ENCODE data around the gene CCDC174. TPM values are rescaled to one million over a fixed set of nuclear protein-coding genes. Genes with fewer than 3 reads are reported as not detected.

Gene CCDC174
- total and polyA plus RNA-seq, 2 of the 4 experiments (the other 2 are of a cell fraction): 5.9 to 9.6 TPM

DNA sequence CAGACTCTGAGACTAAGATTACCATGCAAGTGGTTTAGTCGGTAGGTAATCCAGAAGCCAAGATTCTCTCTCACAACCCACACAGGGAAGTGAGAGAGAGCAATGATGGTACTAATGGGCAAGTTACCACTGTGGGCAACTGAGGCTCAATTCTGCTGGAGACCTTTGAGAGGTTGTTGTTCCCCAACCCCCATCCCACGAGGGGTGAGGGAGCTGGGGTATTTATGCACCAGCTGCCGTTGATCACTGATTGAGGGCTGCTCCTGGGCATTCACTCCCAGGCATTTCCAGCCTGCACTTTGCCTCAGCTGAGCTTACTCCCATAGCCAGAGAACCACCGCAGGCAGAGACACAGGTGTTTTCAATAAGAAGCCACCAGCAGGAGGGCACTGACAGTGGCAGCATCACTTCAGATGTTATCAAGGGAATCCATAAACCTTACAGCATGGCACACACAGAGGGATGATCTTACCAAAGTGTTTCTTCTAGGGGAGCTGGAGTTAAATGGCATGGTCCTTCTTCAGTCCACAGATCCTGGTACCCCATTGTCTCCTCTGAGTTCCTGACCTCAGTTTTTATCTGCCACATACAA, 15.0 kb upstream of the CCDC174 start:
- Histone ChIP-seq H2AFZ (replicated peaks; ENCODE audit: low read length, poor library complexity) (no peak overlapping the region), H4K20me1 (ENCODE audit: insufficient read depth, low read length) (no peaks in the 10 kb centered on the region), H2AK5ac (ENCODE audit: low read depth, low read length) (no peak overlapping the region), H2BK20ac (ENCODE audit: low read depth, low read length) (no peak overlapping the region), H3K4me1 (ENCODE audit: control insufficient read depth, insufficient read depth, low read length) (no peaks in the 10 kb centered on the region), H3K56ac (ENCODE audit: extremely low read depth, insufficient read depth, low read length) (no peak overlapping the region), H2AK9ac (replicated peaks; ENCODE audit: low read depth, low read length, poor library complexity) (peak overlapping the region; percentile 3), H4K8ac (ENCODE audit: low read depth in 2 of 2, low read length in 2 of 2) (no peak overlapping the region), H3K4me3 (ENCODE audit: insufficient read depth, low read depth, low read length) (no peak overlapping the region), H3K36me3 (ENCODE audit: control insufficient read depth, insufficient read depth, low read length) (no peaks in the 10 kb centered on the region), H3K27ac (ENCODE audit: insufficient read depth, low read length) (no peak overlapping the region), H2BK15ac (ENCODE audit: low read depth, low read length) (no peak overlapping the region), H3K27me3 (ENCODE audit: control insufficient read depth, insufficient read depth, low read length) (peaks cover 7% of the 10 kb centered on the region; the same call in 1 of the 2 replicates), H2BK120ac (ENCODE audit: low read depth, low read length) (no peak overlapping the region), H4K91ac (ENCODE audit: insufficient read depth, low read depth, low read length) (no peak overlapping the region), H3K4me2 (ENCODE audit: low read depth, low read length) (no peak overlapping the region), H3K9me3 (ENCODE audit: control insufficient read depth, insufficient read depth, low read length) (no peaks in the 10 kb centered on the region), H3K18ac (ENCODE audit: low read depth, low read length) (no peak overlapping the region), H2BK5ac (ENCODE audit: low read depth, low read length, poor library complexity, severe bottlenecking) (no peak overlapping the region), H4K5ac (ENCODE audit: low read depth, low read length) (no peak overlapping the region), H3K14ac (replicated peaks; ENCODE audit: low read depth, low read length) (no peak overlapping the region), H3K23ac (ENCODE audit: low read depth, low read length) (no peak overlapping the region), H3K79me1 (ENCODE audit: low read depth in 1 of 2, low read length in 2 of 2) (no peaks in the 10 kb centered on the region), H3K9ac (ENCODE audit: low read depth, low read length) (no peak overlapping the region), H3K9me1 (ENCODE audit: insufficient read depth, low read length) (no peaks in the 10 kb centered on the region; the same call in none of the 2 replicates), H3K4ac (ENCODE audit: low read depth, low read length) (no peak overlapping the region)
- in situ Hi-C loops (cut with MboI; ENCODE audit: low sequenced_read_pairs) (no loop called here), intact Hi-C loops (cut with micrococcal nuclease) (no loop called here), dilution Hi-C loops (cut with HindIII; ENCODE audit: low sequenced_read_pairs, unreplicated experiment) (no loop called here)
- BruUV-seq (replicated peaks): no TSS peak
- no peak for TF ChIP-seq MXI1 (IDR thresholded peaks at IDR 0.05; ENCODE audit: borderline replicate concordance, low read depth, low read length)
- DNase-seq (no peak), ATAC-seq (ENCODE audit: low read depth) (no peak)
- CTCF ChIA-PET: no interaction called here
- POLR2A ChIA-PET (ENCODE audit: unreplicated experiment): no interaction called here
- no CpG with 5 or more reads among the region's 4 CpGs for WGBS, 2 experiments (ENCODE audit: extremely low coverage in 2 of 2, insufficient read length in 1 of 2)

Measured in IMR-90 (cell line).